ENCODE results near the gene FANCD2. TPM values are rescaled to one million over a fixed set of nuclear protein-coding genes. Genes with fewer than 3 reads are reported as not detected.
"Not testable (repeated sequence)": the region's sequence is repeated elsewhere in the genome, so short reads cannot be mapped to it uniquely, and the experiment has no call there.

The FANCD2 gene
- total RNA-seq, 4 donors from 2014 or later, result 4.6 to 38.0 (median 7.7) TPM

DNA sequence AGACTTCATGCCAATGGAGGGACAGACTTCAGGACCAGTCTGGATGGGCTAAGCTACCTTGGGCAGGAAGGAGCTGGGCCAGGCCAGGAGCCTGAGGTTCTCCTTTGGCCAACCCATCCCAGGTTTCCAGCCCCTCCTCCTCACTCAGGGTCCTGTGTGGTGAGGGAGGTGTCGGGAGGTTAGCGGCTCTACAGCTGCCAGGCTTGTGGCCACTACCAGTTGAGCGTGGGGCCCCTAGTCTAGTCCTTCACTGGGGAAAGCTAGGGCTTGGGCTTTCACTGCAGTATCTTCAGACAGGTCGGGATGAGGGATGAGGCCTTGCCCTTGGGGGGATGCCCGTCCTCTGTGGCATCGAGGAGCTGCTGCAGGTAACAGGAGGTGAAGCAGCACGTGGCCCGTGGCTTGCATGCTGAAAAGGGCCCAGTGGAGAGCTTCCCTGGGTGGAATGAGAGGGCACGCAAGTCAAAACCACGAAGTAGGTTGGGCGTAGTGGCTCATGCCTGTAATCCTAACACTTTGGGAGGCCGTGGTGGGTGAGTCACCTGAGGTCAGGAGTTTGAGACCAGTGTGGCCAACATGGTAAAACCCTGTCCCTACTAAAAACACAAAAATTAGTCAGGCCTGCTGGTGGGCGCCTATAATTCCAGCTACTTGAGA is 8.5 kb upstream of the FANCD2 start:
- H3K27ac ChIP-seq, result no peak overlapping the region

DNA sequence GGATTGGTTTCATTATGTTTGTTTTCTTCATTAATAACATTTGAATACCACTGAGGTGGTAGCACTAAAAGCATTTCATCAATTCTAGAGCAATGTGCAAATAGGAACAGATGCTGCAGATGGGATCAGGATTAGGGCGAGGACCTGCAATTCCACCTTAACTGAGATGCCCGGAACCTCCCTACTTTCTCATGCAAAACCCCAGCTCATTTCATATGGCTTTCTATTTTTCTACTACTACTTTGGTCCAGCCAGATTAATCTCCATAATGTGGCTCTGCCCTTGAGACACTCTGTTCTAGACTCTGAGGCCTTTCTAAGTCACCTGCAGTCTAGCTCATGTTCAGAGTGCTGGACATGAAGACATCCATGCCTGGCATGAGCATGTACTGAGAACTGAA is 7.4 kb upstream of the FANCD2 start:
- H3K36me3 ChIP-seq, result peaks cover 0 to 59% (median 0%) of the 10 kb centered on the region in 3 donors
- H3K27me3 ChIP-seq, H3K27ac ChIP-seq, H3K9me3 ChIP-seq, H3K4me1 ChIP-seq, DNase-seq, H3K4me3 ChIP-seq: not testable (repeated sequence)

More for the DNA sequence above, 8.5 kb upstream of the FANCD2 start:
- H3K4me3 ChIP-seq, result no peak overlapping the region
- TF ChIP-seq POLR2A (IDR thresholded peaks at IDR 0.05), result no peak
- TF ChIP-seq, protein P1, sequence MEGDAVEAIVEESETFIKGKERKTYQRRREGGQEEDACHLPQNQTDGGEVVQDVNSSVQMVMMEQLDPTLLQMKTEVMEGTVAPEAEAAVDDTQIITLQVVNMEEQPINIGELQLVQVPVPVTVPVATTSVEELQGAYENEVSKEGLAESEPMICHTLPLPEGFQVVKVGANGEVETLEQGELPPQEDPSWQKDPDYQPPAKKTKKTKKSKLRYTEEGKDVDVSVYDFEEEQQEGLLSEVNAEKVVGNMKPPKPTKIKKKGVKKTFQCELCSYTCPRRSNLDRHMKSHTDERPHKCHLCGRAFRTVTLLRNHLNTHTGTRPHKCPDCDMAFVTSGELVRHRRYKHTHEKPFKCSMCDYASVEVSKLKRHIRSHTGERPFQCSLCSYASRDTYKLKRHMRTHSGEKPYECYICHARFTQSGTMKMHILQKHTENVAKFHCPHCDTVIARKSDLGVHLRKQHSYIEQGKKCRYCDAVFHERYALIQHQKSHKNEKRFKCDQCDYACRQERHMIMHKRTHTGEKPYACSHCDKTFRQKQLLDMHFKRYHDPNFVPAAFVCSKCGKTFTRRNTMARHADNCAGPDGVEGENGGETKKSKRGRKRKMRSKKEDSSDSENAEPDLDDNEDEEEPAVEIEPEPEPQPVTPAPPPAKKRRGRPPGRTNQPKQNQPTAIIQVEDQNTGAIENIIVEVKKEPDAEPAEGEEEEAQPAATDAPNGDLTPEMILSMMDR (IDR thresholded peaks at IDR 0.05), result no peak
- no peaks in the 10 kb centered on the region for H3K9me3 ChIP-seq
- DNase-seq, result peak in 1 of 3 donors; percentile 38
- peaks cover 0 to 7% (median 0%) of the 10 kb centered on the region in 4 donors for H3K4me1 ChIP-seq
- no peaks in the 10 kb centered on the region for H3K27me3 ChIP-seq
- peaks cover 0 to 51% (median 0%) of the 10 kb centered on the region in 3 donors for H3K36me3 ChIP-seq

DNA sequence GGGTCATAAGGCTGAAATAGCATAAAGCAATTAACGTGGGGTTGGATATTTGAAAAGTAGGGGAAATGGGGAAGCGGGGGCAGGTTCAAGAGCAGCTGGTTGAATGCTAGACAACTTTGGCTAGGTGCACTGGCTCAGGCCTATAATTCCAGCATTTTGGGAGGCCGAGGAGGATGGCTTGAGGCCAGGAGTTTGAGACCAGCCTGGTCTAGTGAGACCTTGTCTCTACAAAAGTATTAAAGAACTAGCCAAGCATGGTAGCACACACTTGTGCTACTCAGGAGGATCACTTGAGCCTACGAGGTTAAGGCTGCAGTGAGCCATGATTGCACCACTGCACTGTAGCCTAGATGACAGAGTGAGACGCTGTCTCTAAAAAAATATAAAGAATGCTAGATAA is 6.9 kb upstream of the FANCD2 start:
- Histone ChIP-seq H3K9me3 (no peaks in the 10 kb centered on the region), H3K36me3 (peaks cover 0 to 59% (median 0%) of the 10 kb centered on the region in 3 donors), H3K4me3 (no peak overlapping the region), H3K27ac (no peak overlapping the region), H3K4me1 (peaks cover 0 to 13% (median 0%) of the 10 kb centered on the region in 4 donors), H3K27me3 (no peaks in the 10 kb centered on the region)
- DNase-seq, result peak in 1 of 3 donors; percentile 11
- TF ChIP-seq, protein P1 (IDR thresholded peaks at IDR 0.05), result no peak
- no peak for TF ChIP-seq POLR2A (IDR thresholded peaks at IDR 0.05)

DNA sequence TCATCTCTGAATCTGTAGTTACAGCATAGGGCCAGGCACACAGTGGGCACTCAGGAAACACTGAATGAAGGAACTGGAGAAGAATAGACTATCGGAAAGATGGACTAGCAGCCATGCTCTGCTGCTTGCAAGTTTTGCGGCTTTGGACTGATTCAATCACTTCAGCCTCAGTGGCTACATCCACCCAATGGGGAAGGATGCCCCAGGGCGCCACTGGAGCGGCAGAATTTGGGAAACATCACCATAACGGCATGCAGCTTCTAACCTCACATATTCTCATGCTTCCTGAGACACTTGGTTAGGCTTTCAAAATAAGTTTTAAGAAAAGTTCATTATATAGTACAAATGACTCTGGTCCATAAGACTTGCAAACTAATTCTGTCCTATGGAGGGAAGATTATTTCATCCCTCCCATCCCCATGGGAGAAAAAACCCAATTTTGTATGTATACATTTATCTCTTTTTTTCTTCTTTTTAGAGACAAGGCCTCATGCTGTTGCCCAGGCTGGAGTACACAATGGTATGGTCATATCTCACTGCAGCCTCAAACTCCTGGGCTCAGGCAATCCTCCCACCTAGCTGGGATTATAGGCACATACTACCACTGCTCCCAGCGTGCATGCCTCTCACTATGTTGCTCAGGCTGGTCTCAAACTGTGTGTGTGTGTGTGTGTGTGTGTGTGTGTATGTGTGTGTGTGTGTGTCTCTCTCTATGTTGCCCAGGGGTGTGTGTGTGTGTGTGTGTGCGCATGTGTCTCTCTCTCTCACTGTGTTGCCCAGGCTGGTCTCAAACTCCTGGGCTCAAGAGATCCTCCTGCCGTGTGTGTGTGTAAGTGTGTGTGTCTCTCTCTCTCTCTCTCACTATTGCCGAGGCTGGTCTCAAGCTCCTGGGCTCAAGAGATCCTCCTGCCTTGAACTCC is 4.1 kb upstream of the FANCD2 start:
- H3K27ac ChIP-seq, result no peak overlapping the region
- peaks cover 0 to 59% (median 0%) of the 10 kb centered on the region in 3 donors for H3K36me3 ChIP-seq
- DNase-seq, result no peak

DNA sequence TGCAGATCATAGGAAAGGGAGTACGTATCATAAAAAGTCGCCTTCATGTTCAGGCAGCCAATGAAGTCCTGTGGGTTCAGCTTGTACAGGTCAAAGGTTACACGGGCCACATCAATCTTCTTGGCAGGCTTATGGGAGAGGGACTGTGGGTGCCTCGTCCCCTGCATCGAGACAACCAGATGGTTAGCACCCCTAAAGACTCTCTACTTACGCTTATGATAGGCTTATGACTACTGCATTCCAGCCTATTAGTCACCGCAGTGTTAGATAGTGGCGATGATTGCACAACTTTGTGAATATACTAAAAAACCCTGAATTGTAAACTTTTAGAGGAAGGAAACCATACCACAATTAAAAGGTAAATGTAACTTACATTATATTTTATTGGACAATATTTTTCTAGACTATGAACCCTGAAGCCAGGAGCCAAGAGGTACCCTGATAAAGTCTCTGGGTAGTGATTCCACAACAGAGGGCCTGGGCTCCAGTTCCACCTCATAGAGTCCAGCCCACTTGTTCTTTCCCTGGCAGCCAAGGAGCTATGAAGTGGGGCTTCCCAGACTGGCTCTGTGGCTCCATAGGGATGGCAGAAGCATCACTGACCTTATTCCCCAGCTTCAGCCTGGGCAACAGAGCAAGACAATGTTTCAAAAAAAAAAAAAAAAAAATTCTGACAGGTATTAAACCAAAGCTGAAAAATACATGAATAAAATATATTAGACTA is 2.5 kb upstream of the FANCD2 start:
- no peaks in the 10 kb centered on the region for H3K9me3 ChIP-seq
- H3K4me3 ChIP-seq, result no peak overlapping the region
- no peak overlapping the region for H3K27ac ChIP-seq
- no peak for TF ChIP-seq POLR2A (IDR thresholded peaks at IDR 0.05)
- TF ChIP-seq, protein P1 (IDR thresholded peaks at IDR 0.05), result no peak
- H3K27me3 ChIP-seq, result no peaks in the 10 kb centered on the region
- peaks cover 0 to 45% (median 0%) of the 10 kb centered on the region in 3 donors for H3K36me3 ChIP-seq
- peaks cover 0 to 19% (median 3%) of the 10 kb centered on the region in 4 donors for H3K4me1 ChIP-seq
- DNase-seq, result no peak

More for the DNA sequence above, 4.1 kb upstream of the FANCD2 start:
- H3K27me3 ChIP-seq, result no peaks in the 10 kb centered on the region
- no peaks in the 10 kb centered on the region for H3K9me3 ChIP-seq
- no peak for TF ChIP-seq POLR2A (IDR thresholded peaks at IDR 0.05)
- TF ChIP-seq, protein P1 (IDR thresholded peaks at IDR 0.05), result no peak
- H3K4me3 ChIP-seq, result no peak overlapping the region
- peaks cover 0 to 19% (median 3%) of the 10 kb centered on the region in 4 donors for H3K4me1 ChIP-seq

All from Peyer's patch (tissue), 4 donors.